ENCODE results near the gene CENPT. TPM values are rescaled to one million over a fixed set of nuclear protein-coding genes. Genes with fewer than 3 reads are reported as not detected.

The CENPT gene
- total RNA-seq, 2 donors from 2014 or later, result 25.6 to 38.9 TPM

DNA sequence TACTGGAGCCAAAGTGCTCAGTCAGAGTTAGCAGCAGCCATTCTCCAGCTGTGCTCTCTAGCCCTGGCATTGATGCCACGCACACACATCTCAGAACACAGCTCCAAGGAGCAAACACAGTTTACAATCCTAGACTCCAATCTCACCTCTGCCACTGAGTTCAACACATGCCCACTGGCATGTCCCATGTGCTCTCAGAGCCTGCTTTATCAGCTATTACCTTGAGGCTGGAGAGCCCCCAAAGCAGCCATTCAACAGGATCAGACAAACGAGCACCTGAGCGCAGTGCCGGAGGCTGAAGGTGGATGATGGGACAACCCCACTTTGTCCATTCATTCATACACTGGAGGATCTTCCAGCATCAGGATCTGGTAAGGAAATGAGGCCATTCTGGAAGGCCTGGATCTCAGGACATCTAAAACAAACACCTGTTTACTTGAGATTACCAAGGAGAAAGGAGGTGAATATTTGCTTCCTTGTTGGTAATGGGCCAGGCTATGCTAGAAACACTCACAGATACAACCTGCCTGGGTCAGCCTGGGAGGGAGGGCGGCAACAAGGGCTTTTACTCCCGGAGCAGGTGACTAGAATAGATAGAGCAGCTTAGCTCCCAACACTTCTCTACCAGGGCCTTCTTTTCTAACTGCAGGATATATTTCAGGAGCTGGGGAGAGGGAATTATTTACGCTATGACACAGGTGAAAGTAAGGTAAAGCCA is 66.5 kb downstream of the CENPT start:
- Histone ChIP-seq H3K36me3 (no peaks in the 10 kb centered on the region), H3K4me1 (no peaks in the 10 kb centered on the region), H3K4me3 (no peak overlapping the region), H3K27ac (no peak overlapping the region), H3K9me3 (no peaks in the 10 kb centered on the region), H3K9ac (ENCODE audit: low read depth in 2 of 2, low read length in 2 of 2) (peak overlapping the region in 1 of 2 donors; percentile 41), H3K27me3 (no peaks in the 10 kb centered on the region)
- no peak for DNase-seq
- TF ChIP-seq, protein P1, sequence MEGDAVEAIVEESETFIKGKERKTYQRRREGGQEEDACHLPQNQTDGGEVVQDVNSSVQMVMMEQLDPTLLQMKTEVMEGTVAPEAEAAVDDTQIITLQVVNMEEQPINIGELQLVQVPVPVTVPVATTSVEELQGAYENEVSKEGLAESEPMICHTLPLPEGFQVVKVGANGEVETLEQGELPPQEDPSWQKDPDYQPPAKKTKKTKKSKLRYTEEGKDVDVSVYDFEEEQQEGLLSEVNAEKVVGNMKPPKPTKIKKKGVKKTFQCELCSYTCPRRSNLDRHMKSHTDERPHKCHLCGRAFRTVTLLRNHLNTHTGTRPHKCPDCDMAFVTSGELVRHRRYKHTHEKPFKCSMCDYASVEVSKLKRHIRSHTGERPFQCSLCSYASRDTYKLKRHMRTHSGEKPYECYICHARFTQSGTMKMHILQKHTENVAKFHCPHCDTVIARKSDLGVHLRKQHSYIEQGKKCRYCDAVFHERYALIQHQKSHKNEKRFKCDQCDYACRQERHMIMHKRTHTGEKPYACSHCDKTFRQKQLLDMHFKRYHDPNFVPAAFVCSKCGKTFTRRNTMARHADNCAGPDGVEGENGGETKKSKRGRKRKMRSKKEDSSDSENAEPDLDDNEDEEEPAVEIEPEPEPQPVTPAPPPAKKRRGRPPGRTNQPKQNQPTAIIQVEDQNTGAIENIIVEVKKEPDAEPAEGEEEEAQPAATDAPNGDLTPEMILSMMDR (IDR thresholded peaks at IDR 0.05), result no peak
- intact Hi-C loops (cut with DNase I), result no loop called here

DNA sequence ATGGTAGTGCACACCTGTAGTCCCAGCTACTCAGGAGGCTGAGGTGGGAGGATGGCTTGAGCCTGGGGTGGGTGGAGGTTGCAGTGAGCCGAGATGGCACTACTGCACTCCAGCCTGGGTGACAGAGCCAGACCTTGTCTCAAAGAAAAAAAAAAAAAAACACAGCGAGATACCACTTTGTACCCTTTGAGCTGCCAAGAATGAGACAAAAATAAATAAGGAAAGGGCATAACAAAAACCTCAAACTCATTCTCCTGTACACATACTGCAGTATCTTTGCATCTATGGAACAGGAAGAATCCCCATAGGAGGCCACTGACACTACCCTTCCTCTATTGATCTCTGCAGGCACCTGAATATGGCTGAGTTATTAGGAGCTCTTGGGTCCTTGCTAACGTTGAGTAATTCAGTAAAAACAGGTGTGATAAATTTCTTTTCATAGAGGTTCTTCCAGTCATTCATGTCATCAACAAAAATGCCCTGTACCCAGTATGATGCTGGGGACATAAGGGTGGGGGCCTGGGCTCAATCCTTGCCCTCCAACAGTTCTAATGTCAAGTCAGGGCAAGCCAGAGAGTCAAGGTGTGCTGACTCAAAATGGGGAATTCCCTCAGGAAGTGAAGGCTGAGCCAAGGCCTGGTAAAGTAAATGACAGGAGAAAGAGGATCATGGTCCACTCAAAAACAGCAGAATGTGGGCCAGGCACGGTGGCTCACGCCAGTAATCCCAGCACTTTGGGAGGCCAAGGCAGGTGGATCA is 68.1 kb downstream of the CENPT start:
- TF ChIP-seq, protein P1 (IDR thresholded peaks at IDR 0.05), result no peak
- Histone ChIP-seq H3K4me3 (no peak overlapping the region), H3K9me3 (no peaks in the 10 kb centered on the region), H3K9ac (ENCODE audit: low read depth in 2 of 2, low read length in 2 of 2) (no peak overlapping the region), H3K27me3 (no peaks in the 10 kb centered on the region), H3K36me3 (no peaks in the 10 kb centered on the region), H3K27ac (no peak overlapping the region), H3K4me1 (no peaks in the 10 kb centered on the region)
- intact Hi-C loops (cut with DNase I), result no loop called here
- DNase-seq, result no peak

Other genes with a start within 250 kb of the CENPT start
- 1 to 10 TPM; 1.9 to 2.5 TPM for gene CARMIL2, start 202.5 kb downstream of the CENPT start, total RNA-seq
- 10 to 100 TPM; 11.8 to 27.5 TPM for gene ACD, start 187.4 kb downstream of the CENPT start, total RNA-seq
- 10 to 100 TPM in 1 of 2 donors, 1 to 10 TPM in 1; 4.6 to 10.3 TPM for gene PARD6A, start 186.7 kb downstream of the CENPT start, total RNA-seq
- 10 to 100 TPM in 1 of 2 donors, 1 to 10 TPM in 1; 9.1 to 13.0 TPM for gene ENKD1, start 180.9 kb downstream of the CENPT start, total RNA-seq
- gene C16orf86, start 180.9 kb downstream of the CENPT start, total RNA-seq, result 1 to 10 TPM; 1.1 to 1.4 TPM
- gene GFOD2, start 128.4 kb downstream of the CENPT start, total RNA-seq, result 10 to 100 TPM; 22.1 to 33.8 TPM
- gene RANBP10, start 41.1 kb downstream of the CENPT start, total RNA-seq, result 10 to 100 TPM; 14.7 to 22.5 TPM
- under 1 TPM; 0.13 to 0.30 TPM for gene TSNAXIP1, start 40.8 kb downstream of the CENPT start, total RNA-seq
- 10 to 100 TPM; 22.0 to 33.2 TPM for gene THAP11, start 5.4 kb downstream of the CENPT start, total RNA-seq
- 100 to 1,000 TPM in 1 of 2 donors, 10 to 100 TPM in 1; 58.3 to 108 TPM for gene NUTF2, start 760 bp downstream of the CENPT start, total RNA-seq
- gene EDC4, start 25.4 kb upstream of the CENPT start, total RNA-seq, result 10 to 100 TPM; 58.6 to 96.5 TPM
- gene NRN1L, start 37.2 kb upstream of the CENPT start, total RNA-seq, result under 1 TPM; 0.93 to 0.96 TPM
- gene PSKH1, start 45.6 kb upstream of the CENPT start, total RNA-seq, result 10 to 100 TPM; 24.5 to 34.7 TPM
- gene CTRL, start 84.2 kb upstream of the CENPT start, total RNA-seq, result 1 to 10 TPM in 1 of 2 donors, under 1 TPM in 1; 0.64 to 2.2 TPM
- 100 to 1,000 TPM; 120 to 124 TPM for gene PSMB10, start 89.2 kb upstream of the CENPT start, total RNA-seq
- 1 to 10 TPM; 3.4 to 3.6 TPM for gene LCAT, start 96.4 kb upstream of the CENPT start, total RNA-seq
- 10 to 100 TPM in 1 of 2 donors, 1 to 10 TPM in 1; 8.7 to 17.0 TPM for gene SLC12A4, start 120.9 kb upstream of the CENPT start, total RNA-seq
- not detected for gene DPEP3, start 132.8 kb upstream of the CENPT start, total RNA-seq
- under 1 TPM; 0.88 to 0.96 TPM for gene DPEP2, start 151.8 kb upstream of the CENPT start, total RNA-seq
- gene DPEP2NB, start 168.2 kb upstream of the CENPT start, total RNA-seq, result not detected
- gene DDX28, start 175.5 kb upstream of the CENPT start, total RNA-seq, result 10 to 100 TPM in 1 of 2 donors, 1 to 10 TPM in 1; 6.8 to 10.7 TPM
- 10 to 100 TPM; 13.1 to 24.6 TPM for gene DUS2, start 175.6 kb upstream of the CENPT start, total RNA-seq
- gene NFATC3, start 237.7 kb upstream of the CENPT start, total RNA-seq, result 10 to 100 TPM; 22.5 to 29.3 TPM